COLO668 (cell line): ENCODE results near the gene GALK1.
"Not testable (repeated sequence)": the region's sequence is repeated elsewhere in the genome, so short reads cannot be mapped to it uniquely, and the experiment has no call there.

Experiments used
- DNase-seq: peaks from one replicate; lab custom pipeline; 2025; ENCODE audit not compliant: unreplicated experiment; lab: John Stamatoyannopoulos, UW

Gene GALK1

DNA sequence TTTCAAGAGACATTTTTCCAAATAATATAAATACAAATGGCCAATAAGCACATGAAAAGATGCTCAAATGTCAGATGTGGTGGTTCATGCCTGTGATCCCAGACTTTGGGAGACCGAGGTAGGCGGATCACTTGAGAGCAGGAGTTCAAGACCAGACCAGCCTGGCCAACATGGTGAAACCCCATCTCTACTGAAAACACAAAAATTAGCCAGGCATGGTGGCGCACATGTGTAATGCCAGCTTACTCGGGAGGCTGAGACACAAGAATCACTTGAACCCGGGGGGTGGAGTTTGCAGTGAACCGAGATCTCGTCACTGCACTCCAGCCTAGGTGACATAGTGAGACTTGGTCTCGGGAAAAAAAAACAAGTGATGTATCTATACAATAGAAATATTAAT, 2.9 kb upstream of the GALK1 start:
- no peak for DNase-seq

DNA sequence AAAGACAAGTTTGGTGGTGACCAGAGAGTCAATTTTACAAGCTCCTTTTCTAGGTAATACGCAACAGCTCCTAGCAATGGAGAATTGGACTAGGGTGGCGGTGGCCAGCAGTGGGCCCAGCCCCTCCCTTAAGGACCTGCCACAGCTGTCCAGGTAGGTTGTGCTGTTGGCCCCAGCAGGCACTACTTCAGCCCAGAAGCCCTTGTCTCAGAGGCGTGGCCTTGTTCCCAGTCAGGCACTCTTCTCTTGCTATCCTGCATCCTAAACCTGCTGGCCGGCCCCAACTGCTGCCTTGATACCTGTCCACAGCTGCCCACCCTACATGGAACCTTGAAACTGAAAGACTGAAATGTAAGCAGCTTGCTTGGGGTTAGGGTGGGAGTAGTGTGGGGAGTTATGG, 989 bp upstream of the GALK1 start:
- no peak for DNase-seq

- DNase-seq: no peak
Observed at GRCh38 chr17:75764417-75764710, 628 bp downstream of the GALK1 start.

- DNase-seq: no peak
Observed at GRCh38 chr17:75763613-75764416, 1.2 kb downstream of the GALK1 start.

DNA sequence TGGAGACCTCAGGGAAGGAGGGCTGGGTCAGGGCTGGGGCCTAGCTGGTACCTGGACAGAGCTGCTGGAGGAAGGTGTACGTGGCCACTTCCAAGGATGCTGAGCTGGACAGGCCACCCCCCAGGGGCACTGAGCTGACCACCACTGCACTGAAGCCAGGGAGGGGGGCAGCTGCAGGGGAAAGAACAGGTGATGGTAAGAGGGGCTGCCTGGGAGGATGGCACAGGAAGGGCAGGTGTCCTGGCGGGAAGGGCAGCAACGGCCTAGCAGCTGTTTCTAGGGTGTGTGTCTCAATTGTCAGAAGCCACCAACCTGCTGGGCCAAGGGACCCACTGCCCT, 1.8 kb downstream of the GALK1 start:
- DNase-seq: no peak

- no peak for DNase-seq
Observed at GRCh38 chr17:75762513-75763268, 2.3 kb downstream of the GALK1 start.

DNA sequence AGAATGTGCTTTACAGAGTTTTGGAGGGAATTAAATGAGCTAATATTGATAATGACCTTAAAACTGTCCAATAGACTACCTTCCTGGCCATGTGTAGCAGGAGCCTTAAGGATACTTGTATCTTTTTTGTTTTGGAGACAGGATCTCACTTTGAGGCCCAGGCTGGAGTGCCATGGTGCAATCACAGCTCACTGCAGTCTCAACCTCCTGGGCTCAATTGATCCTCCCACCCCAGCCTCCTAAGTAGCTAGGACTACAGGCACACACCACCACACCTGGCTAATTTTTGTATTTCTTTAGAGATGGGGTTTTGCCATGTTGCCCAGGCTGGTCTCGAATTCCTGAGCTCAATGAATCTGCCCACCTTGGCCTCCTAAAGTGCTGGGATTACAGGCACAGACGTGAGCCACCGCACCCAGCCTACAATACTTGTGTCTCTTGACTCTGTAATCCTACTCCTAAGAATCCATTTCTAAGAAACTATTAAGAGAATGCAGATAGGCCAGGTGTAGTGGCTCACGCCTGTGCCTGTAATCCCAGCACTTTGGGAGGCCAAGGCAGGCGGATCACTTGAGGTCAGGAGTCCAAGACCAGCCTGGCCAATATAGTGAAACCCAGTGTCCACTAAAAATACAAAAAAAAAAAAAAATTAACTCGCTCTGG, 4.9 kb downstream of the GALK1 start:
- DNase-seq: not testable (repeated sequence)

GRCh38 chr17:75759457-75759856, 5.5 kb downstream of the GALK1 start:
- DNase-seq: no peak

- DNase-seq: no peak
Observed at GRCh38 chr17:75758131-75758905, 6.7 kb downstream of the GALK1 start.

DNA sequence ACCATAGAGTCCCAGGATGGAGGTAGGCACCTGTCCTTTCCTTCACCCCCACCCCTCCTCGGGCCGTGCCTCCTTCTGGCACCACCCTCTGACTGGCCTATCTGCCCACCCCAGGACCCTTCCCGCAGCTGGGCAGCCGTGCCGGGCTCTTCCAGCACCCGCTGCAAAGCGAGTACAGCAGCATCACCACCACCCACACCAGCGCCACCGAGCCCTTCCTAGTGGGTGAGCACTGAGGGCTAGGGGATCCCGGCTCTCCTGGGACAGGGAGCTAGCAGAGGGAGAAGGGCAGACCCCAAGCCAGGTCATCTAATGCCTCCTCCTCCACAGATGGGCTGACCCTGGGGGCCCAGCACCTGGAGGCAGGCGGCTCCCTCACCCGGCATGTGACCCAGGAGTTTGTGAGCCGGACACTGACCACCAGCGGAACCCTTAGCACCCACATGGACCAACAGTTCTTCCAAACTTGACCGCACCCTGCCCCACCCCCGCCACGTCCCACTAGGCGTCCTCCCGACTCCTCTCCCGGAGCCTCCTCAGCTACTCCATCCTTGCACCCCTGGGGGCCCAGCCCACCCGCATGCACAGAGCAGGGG, 7.8 kb downstream of the GALK1 start:
- DNase-seq: no peak

- no peak for DNase-seq
Observed at GRCh38 chr17:75756451-75757085, 8.4 kb downstream of the GALK1 start.

DNA sequence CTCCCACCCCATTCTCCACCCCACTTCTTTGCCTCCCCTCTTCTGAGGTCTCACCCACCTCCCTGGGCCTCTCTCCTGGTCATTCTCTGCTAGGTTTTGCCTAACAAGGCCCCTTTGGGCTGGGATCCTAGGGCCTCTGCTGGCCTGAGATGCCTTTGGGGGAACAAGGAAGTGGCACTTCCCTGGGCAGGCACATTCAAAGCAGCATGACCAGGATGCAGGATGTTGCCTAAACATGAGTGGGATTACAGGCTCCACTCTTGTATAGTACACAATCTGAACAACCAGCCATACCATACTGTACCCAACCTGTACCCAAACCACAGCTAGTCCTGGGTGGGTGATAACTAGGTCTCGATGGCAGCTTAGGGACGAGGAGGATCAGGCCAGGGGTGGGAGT, 9.0 kb downstream of the GALK1 start:
- no peak for DNase-seq

DNA sequence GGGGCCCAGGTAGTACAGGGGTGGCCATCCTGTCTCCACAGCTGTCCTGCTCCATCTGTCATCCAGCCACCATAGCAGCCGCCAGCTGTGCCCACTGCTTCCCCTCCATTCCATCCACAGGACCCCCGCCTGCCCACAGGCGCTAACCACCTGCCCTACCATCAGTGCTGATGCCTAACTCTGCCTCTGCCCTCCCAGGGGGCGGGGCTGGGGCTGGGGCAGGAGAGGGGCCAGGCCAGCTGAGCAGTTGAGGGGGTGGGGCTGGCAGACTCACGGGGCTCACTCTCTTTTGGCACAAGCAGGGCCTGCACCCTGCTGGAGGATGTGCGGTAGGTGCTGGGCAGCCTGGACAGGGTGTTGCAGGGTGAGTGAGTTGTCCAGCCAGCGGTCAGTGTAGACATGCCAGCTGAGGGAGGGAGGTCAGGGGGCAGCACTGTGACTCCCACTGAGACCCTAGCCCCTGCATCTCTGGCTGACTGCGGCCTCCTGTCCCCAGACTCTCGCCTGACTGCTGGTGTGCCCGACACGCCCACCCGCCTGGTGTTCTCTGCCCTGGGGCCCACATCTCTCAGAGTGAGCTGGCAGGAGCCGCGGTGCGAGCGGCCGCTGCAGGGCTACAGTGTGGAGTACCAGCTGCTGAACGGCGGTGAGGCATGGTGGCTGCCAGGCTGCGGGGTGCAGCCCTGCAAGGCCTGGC, 9.6 kb downstream of the GALK1 start:
- DNase-seq: peak; percentile 41

DNA sequence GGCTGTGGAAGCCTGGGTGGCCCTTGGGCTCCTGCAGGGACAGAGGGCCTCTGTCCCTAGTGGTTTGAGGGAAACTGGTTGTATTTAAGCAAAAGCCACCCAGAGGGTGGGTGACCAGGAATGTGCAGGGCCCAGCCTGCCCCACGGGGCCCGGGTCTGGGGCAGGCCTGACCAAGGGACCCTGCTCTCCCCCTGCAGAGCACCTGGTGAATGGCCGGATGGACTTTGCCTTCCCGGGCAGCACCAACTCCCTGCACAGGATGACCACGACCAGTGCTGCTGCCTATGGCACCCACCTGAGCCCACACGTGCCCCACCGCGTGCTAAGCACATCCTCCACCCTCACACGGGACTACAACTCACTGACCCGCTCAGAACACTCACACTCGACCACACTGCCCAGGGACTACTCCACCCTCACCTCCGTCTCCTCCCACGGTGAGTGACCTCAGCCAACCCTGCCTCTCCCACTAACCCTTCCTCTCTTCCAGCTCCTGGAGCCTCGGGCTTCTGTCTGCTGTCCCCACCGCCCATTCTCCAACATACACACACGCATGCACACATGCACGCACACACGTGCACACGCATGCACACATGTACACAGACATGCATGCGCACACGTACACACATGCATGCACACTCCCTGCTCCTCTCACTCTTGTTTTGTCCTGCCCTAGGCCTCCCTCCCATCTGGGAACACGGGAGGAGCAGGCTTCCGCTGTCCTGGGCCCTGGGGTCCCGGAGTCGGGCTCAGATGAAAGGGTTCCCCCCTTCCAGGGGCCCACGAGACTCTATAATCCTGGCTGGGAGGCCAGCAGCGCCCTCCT, 10.4 kb downstream of the GALK1 start:
- no peak for DNase-seq

GRCh38 chr17:75753514-75754377, 11.2 kb downstream of the GALK1 start:
- peak; percentile 71 for DNase-seq

DNA sequence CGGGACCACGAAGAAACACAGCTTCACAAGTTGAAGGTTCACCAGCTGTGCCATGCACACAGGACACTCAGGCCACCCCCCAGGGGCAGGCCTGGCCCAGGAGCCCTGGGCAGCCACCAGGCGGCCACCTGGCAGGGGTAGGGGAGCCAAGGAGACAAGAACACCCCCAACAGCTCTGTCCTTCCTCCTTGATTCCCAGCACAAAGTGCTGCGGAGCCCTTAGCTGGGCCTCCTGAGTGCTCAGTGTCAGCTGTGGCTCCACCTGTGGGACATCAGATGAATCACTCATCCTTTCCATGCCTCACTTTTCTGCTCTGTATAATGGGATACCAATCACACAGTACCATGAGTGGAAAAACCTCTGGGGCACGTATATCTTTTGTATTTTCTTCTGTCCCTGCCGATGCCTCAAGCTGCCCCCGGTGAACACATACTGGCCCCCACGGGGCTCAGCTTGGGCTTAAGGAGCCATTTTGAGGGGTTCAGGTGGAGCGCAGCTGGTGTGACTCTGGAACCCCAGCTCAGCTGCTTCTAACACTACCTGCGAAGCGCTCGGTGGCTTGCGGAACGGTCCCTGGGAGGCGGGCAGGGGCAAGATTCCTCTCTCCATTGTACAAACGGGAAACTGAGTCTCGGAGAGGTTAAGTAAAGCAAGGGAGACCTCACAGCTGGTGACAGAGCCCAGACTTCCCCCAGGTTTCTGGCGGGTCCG, 12.0 kb downstream of the GALK1 start:
- no peak for DNase-seq

DNA sequence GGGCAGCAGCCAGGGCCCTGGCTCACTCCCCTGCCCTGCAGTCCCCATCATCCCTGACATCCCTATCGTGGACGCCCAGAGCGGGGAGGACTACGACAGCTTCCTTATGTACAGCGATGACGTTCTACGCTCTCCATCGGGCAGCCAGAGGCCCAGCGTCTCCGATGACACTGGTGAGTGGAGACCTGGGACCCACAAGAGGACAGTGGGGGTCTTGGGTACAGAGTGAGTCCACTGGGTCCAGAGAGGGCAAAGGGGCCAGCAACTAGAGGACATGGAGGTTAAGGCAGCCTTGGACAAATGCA, 12.6 kb downstream of the GALK1 start:
- no peak for DNase-seq
